Cardiac muscle cell (in vitro differentiated cells and primary cell): Measurements from ENCODE around the gene AIM2. TPM values are rescaled to one million over a fixed set of nuclear protein-coding genes. Genes with fewer than 3 reads are reported as not detected.
A peak's percentile ranks its signal among the peaks of the same experiment; 100 is the strongest.
"Not testable (repeated sequence)": the region's sequence is repeated elsewhere in the genome, so short reads cannot be mapped to it uniquely, and the experiment has no call there.

ENCODE experiments used
- DNase-seq, 2 donors: peaks; one replicate each; pipeline versions ENCODE4 v3.0.0 to v3.0.0-alpha.2; 2010 to 2017; ENCODE audit warnings: low read depth in 1 of 2, low spot score in 1 of 2
- H3K27ac ChIP-seq: fragments of 200-600 bp; sonication (generic); 2 replicates; pipeline ENCODE4 v1.5.1; 2016
- H3K27me3 ChIP-seq: fragments of 200-600 bp; sonication (generic); 2 replicates; pipeline ENCODE4 v1.6.0; 2016; ENCODE audit warnings: control low read depth
- H3K36me3 ChIP-seq: fragments of 200-600 bp; sonication (generic); 2 replicates; pipeline ENCODE4 v1.5.1; 2016; ENCODE audit warnings: control low read depth
- H3K4me1 ChIP-seq: fragments of 200-600 bp; sonication (generic); 2 replicates; pipeline ENCODE4 v1.8.1; 2017; ENCODE audit warnings: low read depth, mild to moderate bottlenecking, mixed run types
- H3K4me3 ChIP-seq: fragments of 200-600 bp; sonication (generic); 2 replicates; pipeline ENCODE4 v1.5.1; 2016; ENCODE audit warnings: mild to moderate bottlenecking
- H3K9me3 ChIP-seq: fragments of 200-600 bp; sonication (generic); 2 replicates; pipeline ENCODE4 v1.5.1; 2017; ENCODE audit warnings: low read depth, mild to moderate bottlenecking, control low read depth
- CTCF ChIP-seq: IDR thresholded peaks from 2 replicates; pipeline ENCODE4 v1.5.1; 2012; ENCODE audit warnings: low read depth, mild to moderate bottlenecking, low read length
- polyA plus RNA-seq: library from polyadenylated mRNA; unstranded; fragments of >200 nt; fragmentation: Nextera tagmentation; extraction: Ambion mirVana; gene quantifications from 2 replicates; pipeline ENCODE4 v1.2.1, GENCODE V29; 2016
- total RNA-seq: library from RNA; depleted of rRNA; stranded (reverse); fragments of >200 nt; gene quantifications from 2 replicates; pipeline ENCODE4 v1.2.3, GENCODE V29; 2016

AIM2 gene
- total and polyA plus RNA-seq, 2 experiments from 2014 or later = not detected

DNA sequence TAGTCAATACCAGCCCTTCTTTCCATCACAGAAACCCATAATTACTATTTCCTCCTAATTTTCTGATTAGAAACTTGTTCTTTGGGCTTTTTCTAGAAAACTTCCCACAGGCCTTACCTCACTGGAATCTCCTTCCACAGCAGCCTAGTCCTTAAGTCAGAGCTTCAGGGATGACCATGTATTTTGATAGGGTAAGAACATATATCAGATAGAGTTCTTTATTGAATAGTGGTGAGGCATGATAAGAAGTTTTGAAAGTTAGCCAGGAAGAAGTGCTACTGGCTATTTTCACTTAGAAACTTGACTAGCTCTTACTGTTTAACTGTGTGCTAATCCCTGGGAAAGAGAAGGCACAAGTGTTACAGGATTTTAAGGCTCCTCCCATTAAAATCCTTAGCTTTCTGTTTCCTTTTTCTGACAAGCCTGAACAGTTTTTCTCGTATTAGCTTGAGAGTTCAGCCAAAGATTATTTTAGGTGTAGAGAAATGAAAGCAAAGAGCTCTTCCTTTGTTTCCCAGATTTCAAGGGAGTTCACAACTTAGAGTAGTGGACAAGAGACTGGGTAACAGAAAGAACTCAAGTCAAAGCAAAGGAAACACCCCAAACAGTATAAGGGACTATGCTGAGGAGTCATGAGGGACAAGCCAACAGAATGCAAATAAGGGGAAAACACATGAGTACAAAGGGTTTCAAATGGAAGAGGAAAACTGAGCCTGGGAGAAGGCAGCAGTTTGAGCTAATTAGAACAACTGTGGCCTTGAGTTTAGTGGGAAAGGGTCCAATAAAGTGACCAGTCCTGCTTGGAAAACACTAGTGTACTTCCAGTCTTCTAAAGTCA, 37.2 kb upstream of the AIM2 start:
- no peaks in the 10 kb centered on the region for H3K9me3 ChIP-seq
- peak in 1 of 2 donors; percentile 33 for DNase-seq
- H3K36me3 ChIP-seq = no peaks in the 10 kb centered on the region
- no peak for TF ChIP-seq CTCF
- H3K4me1 ChIP-seq = no peaks in the 10 kb centered on the region
- H3K4me3 ChIP-seq = no peak overlapping the region
- no peaks in the 10 kb centered on the region for H3K27me3 ChIP-seq
- no peak overlapping the region for H3K27ac ChIP-seq

DNA sequence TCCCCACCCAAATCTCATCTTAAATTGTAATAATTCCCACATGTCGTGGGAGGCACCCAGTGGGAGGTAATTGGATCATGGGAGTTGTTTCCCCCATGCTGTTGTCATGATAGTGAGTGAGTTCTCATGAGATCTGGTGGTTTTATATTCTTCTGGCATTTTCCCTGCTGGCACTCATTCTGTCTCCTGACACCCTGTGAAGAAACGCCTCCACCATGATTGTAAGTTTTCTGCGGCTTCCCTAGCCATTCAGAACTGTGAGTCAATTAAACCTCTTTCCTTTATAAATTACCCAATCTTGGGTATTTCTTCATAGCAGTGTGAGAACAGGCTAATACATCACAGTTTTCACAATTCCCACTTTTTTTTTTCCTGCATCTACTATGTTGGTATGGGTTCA, 26.5 kb upstream of the AIM2 start:
- H3K36me3 ChIP-seq, H3K9me3 ChIP-seq, H3K4me1 ChIP-seq, H3K27ac ChIP-seq, H3K4me3 ChIP-seq, H3K27me3 ChIP-seq: not testable (repeated sequence)
- DNase-seq = peak in 1 of 2 donors; percentile 84

DNA sequence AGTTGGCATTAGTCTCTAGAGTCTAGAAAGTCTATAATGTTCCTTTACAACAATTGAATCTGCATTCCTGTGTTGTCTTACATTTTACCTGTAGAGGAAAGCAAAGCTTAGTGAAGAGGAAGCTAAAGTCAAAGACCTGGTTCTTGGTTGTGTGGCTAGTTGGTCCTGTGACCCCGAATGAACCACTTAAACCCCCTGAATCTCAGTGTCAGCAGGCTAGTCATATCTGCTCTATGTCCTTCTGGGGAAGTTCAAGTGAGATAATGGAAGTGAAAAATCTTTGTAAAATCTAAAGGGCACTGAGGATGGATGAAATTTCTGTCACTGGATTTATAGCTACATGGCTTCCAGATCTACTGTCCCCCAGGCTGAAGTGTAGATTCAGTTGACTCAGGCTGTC, 24.0 kb upstream of the AIM2 start:
- no peak overlapping the region for H3K4me3 ChIP-seq
- H3K36me3 ChIP-seq = no peaks in the 10 kb centered on the region
- H3K4me1 ChIP-seq = no peaks in the 10 kb centered on the region
- no peaks in the 10 kb centered on the region for H3K27me3 ChIP-seq
- no peaks in the 10 kb centered on the region for H3K9me3 ChIP-seq
- DNase-seq = no peak
- no peak for TF ChIP-seq CTCF
- no peak overlapping the region for H3K27ac ChIP-seq

DNA sequence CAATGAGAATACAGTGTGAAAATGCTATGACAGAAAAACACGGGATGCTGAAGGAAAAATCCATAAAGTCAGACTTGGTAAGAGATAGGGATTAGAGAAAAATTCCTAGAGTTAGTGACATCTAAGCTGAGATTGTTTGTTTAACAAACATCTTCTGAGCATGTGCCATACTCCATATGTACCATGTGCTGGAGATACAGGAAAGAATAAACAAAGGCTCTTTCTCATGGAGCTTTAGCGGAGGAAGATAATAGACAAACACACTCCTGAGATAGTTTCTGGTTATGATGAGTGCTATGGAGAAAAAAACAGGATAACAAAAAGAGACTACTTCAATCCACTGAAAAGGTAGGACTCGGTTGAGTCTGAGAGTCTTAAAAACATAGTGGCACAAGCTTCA, 22.0 kb upstream of the AIM2 start:
- H3K4me1 ChIP-seq = no peaks in the 10 kb centered on the region
- H3K4me3 ChIP-seq = no peak overlapping the region
- no peak for DNase-seq
- TF ChIP-seq CTCF = no peak
- H3K9me3 ChIP-seq = no peaks in the 10 kb centered on the region
- no peaks in the 10 kb centered on the region for H3K27me3 ChIP-seq
- no peak overlapping the region for H3K27ac ChIP-seq
- H3K36me3 ChIP-seq = no peaks in the 10 kb centered on the region

DNA sequence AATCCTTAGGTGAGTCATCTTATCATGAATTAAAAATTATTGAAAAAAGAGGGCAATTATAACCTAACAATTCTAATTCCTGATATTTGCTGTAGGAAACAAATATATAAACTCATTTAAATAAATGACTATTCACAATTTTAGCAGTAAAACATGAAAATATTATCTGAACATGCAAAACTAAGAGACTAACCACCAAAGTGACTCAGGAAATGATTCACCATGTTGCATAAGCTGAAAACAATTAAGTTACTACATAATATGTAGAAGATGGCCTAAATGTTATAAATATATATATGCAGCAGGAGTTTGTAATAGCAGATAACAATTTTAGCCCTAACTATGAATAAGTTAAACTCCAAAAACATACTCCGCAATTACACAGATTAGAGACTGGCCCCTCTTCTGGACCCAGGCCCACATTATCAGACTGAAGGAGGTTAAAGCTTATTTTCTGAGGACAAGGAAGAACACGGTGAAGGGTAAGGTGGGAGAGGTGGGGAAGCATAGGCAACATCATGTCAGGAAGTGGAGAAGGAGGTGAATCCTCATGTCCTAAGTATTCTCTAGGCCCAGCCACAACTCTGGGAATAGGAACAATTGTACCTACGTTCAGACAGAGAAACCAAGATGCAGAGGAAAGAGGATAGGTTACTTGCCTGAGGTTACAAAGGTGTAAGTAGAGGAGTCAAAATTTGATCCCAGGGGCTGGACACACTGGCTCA, 15.6 kb upstream of the AIM2 start:
- Histone ChIP-seq H3K27ac (no peak overlapping the region), H3K4me1 (no peaks in the 10 kb centered on the region), H3K9me3 (no peaks in the 10 kb centered on the region), H3K4me3 (no peak overlapping the region), H3K27me3 (no peaks in the 10 kb centered on the region), H3K36me3 (no peaks in the 10 kb centered on the region)
- DNase-seq = peak in 1 of 2 donors; percentile 80
- no peak for TF ChIP-seq CTCF

GRCh38 chr1:159091607-159092031, 15.1 kb upstream of the AIM2 start:
- TF ChIP-seq CTCF = no peak
- Histone ChIP-seq H3K27ac (no peak overlapping the region), H3K27me3 (no peaks in the 10 kb centered on the region), H3K4me3 (no peak overlapping the region), H3K4me1 (no peaks in the 10 kb centered on the region), H3K36me3 (no peaks in the 10 kb centered on the region), H3K9me3 (no peaks in the 10 kb centered on the region)
- DNase-seq = peak in 1 of 2 donors; percentile 57
